ENCODE results near the gene FLVCR2. TPM values are rescaled to one million over a fixed set of nuclear protein-coding genes. Genes with fewer than 3 reads are reported as not detected.

Gene FLVCR2
- total and polyA plus RNA-seq, 2 donors (not counting 1 experiment from before 2014, with no cell fraction given), result 0.31 to 1.6 TPM

GRCh38 chr14:75685910-75686309 is 107.5 kb downstream of the FLVCR2 start:
- ChIA-PET CTCF (no interaction called here), POLR2A (no interaction called here)
- Histone ChIP-seq H2AFZ (ENCODE audit: insufficient read depth, low read depth, low read length, poor library complexity, severe bottlenecking) (no peak overlapping the region), H3K9ac (ENCODE audit: low read length) (no peak overlapping the region), H3K4me3 (ENCODE audit: control extremely low read depth in 1 of 5, extremely low read depth in 1 of 5, insufficient read depth in 1 of 5, low read depth in 2 of 5, low read length in 4 of 5) (no peak overlapping the region), H3K9me3 (ENCODE audit: control extremely low read depth in 1 of 3, control insufficient read depth in 2 of 3, insufficient read depth in 1 of 3, low read length in 2 of 3) (no peaks in the 10 kb centered on the region), H3K27me3 (replicated peaks in 1 of 4; ENCODE audit: control extremely low read depth in 1 of 4, control insufficient read depth in 3 of 4, insufficient read depth in 4 of 4, low read length in 3 of 4) (no peaks in the 10 kb centered on the region), H3K27ac (ENCODE audit: low read length in 2 of 2) (no peak overlapping the region), H3K4me1 (ENCODE audit: control insufficient read depth in 2 of 2, insufficient read depth in 2 of 2, low read length in 2 of 2) (no peaks in the 10 kb centered on the region), H4K20me1 (ENCODE audit: control insufficient read depth, insufficient read depth, low read length, poor library complexity, severe bottlenecking) (no peaks in the 10 kb centered on the region), H3K4me2 (replicated peaks; ENCODE audit: low read depth, low read length, poor library complexity, severe bottlenecking) (no peak overlapping the region), H3K79me2 (ENCODE audit: control insufficient read depth, insufficient read depth, low read length) (no peaks in the 10 kb centered on the region), H3K36me3 (replicated peaks in 1 of 2; ENCODE audit: control extremely low read depth in 1 of 2, control insufficient read depth in 1 of 2, extremely low read depth in 1 of 2, insufficient read depth in 2 of 2, low read length in 1 of 2) (peaks cover 11 to 24% of the 10 kb centered on the region in 2 experiments)
- no CpG with 5 or more reads among the region's 2 CpGs for WGBS (ENCODE audit: insufficient coverage)
- intact Hi-C loops (cut with micrococcal nuclease), result no loop called here
- no peak overlapping the region for H3K27ac Mint-ChIP-seq
- no peak for ATAC-seq (ENCODE audit: low read depth)
- H3K27me3 Mint-ChIP-seq, result no peaks in the 10 kb centered on the region
- no peak for DNase-seq
- H3K9me3 Mint-ChIP-seq (ENCODE audit: insufficient read depth), result no peaks in the 10 kb centered on the region
- H3K4me1 Mint-ChIP-seq, result no peaks in the 10 kb centered on the region
- no peak overlapping the region for H3K4me3 Mint-ChIP-seq
- TF ChIP-seq EZH2 (IDR thresholded peaks at IDR 0.05; ENCODE audit: borderline replicate concordance, insufficient read depth, low read depth, low read length, poor library complexity, severe bottlenecking) (no peak), CTCF (IDR thresholded peaks at IDR 0.05) (no peak)

GRCh38 chr14:75689012-75689411 is 110.6 kb downstream of the FLVCR2 start:
- Histone ChIP-seq H3K36me3 (replicated peaks in 1 of 2; ENCODE audit: control extremely low read depth in 1 of 2, control insufficient read depth in 1 of 2, extremely low read depth in 1 of 2, insufficient read depth in 2 of 2, low read length in 1 of 2) (peaks cover 11 to 22% of the 10 kb centered on the region in 2 experiments), H3K79me2 (ENCODE audit: control insufficient read depth, insufficient read depth, low read length) (no peaks in the 10 kb centered on the region), H3K4me2 (replicated peaks; ENCODE audit: low read depth, low read length, poor library complexity, severe bottlenecking) (no peak overlapping the region), H3K4me3 (ENCODE audit: control extremely low read depth in 1 of 5, extremely low read depth in 1 of 5, insufficient read depth in 1 of 5, low read depth in 2 of 5, low read length in 4 of 5) (no peak overlapping the region), H3K27ac (ENCODE audit: low read length in 2 of 2) (no peak overlapping the region), H3K4me1 (ENCODE audit: control insufficient read depth in 2 of 2, insufficient read depth in 2 of 2, low read length in 2 of 2) (no peaks in the 10 kb centered on the region), H4K20me1 (ENCODE audit: control insufficient read depth, insufficient read depth, low read length, poor library complexity, severe bottlenecking) (no peaks in the 10 kb centered on the region), H2AFZ (ENCODE audit: insufficient read depth, low read depth, low read length, poor library complexity, severe bottlenecking) (no peak overlapping the region), H3K9me3 (ENCODE audit: control extremely low read depth in 1 of 3, control insufficient read depth in 2 of 3, insufficient read depth in 1 of 3, low read length in 2 of 3) (no peaks in the 10 kb centered on the region), H3K27me3 (replicated peaks in 1 of 4; ENCODE audit: control extremely low read depth in 1 of 4, control insufficient read depth in 3 of 4, insufficient read depth in 4 of 4, low read length in 3 of 4) (no peaks in the 10 kb centered on the region), H3K9ac (ENCODE audit: low read length) (no peak overlapping the region)
- Mint-ChIP-seq H3K27me3 (no peaks in the 10 kb centered on the region), H3K9me3 (ENCODE audit: insufficient read depth) (no peaks in the 10 kb centered on the region), H3K4me3 (no peak overlapping the region), H3K4me1 (no peaks in the 10 kb centered on the region), H3K27ac (no peak overlapping the region)
- WGBS (ENCODE audit: insufficient coverage), result 100% methylated on average over 2 of the region's 2 CpGs
- ChIA-PET POLR2A (no interaction called here), CTCF (no interaction called here)
- TF ChIP-seq EZH2 (IDR thresholded peaks at IDR 0.05; ENCODE audit: borderline replicate concordance, insufficient read depth, low read depth, low read length, poor library complexity, severe bottlenecking) (no peak), CTCF (IDR thresholded peaks at IDR 0.05) (no peak)
- ATAC-seq (ENCODE audit: low read depth), result no peak
- no peak for DNase-seq
- intact Hi-C loops (cut with micrococcal nuclease), result no loop called here
